Measurements from ENCODE around the gene WNT6.

WNT6 gene

GRCh38 chr2:218881744-218882460 is 22.3 kb downstream of the WNT6 start:
- no peak for TF ChIP-seq CTCF (IDR thresholded peaks at IDR 0.05)
- peaks cover 13% of the 10 kb centered on the region for H3K27me3 ChIP-seq (ENCODE audit: control insufficient read depth, insufficient read depth, low read length)
- no peak overlapping the region for H3K27ac ChIP-seq

GRCh38 chr2:218882461-218882816 is 22.8 kb downstream of the WNT6 start:
- Histone ChIP-seq H3K79me2 (no peaks in the 10 kb centered on the region), H3K4me2 (ENCODE audit: low read length) (no peak overlapping the region), H3K9me3 (ENCODE audit: control insufficient read depth, low read length) (no peaks in the 10 kb centered on the region), H3K27ac (no peak overlapping the region), H3K9ac (no peak overlapping the region), H3K36me3 (ENCODE audit: control insufficient read depth, insufficient read depth, low read length) (no peaks in the 10 kb centered on the region), H3K4me1 (peaks cover 7% of the 10 kb centered on the region), H3K27me3 (ENCODE audit: control insufficient read depth, insufficient read depth, low read length) (peaks cover 12% of the 10 kb centered on the region), H3K4me3 (ENCODE audit: low read depth, low read length) (no peak overlapping the region), H2AFZ (no peak overlapping the region)
- TF ChIP-seq CTCF (IDR thresholded peaks at IDR 0.05) = no peak

More at GRCh38 chr2:218881744-218882460, 22.3 kb downstream of the WNT6 start:
- H3K9me3 ChIP-seq (ENCODE audit: control insufficient read depth, low read length) = no peaks in the 10 kb centered on the region
- no peak overlapping the region for H2AFZ ChIP-seq
- no peak overlapping the region for H3K4me3 ChIP-seq (ENCODE audit: low read depth, low read length)
- H3K36me3 ChIP-seq (ENCODE audit: control insufficient read depth, insufficient read depth, low read length) = no peaks in the 10 kb centered on the region
- no peak overlapping the region for H3K4me2 ChIP-seq (ENCODE audit: low read length)
- no peaks in the 10 kb centered on the region for H3K79me2 ChIP-seq
- H3K9ac ChIP-seq = no peak overlapping the region
- H3K4me1 ChIP-seq = peaks cover 7% of the 10 kb centered on the region

- no peak overlapping the region for H3K27ac ChIP-seq
- H3K9ac ChIP-seq = no peak overlapping the region
- H3K4me1 ChIP-seq = peaks cover 7% of the 10 kb centered on the region
- H2AFZ ChIP-seq = no peak overlapping the region
- no peaks in the 10 kb centered on the region for H3K36me3 ChIP-seq (ENCODE audit: control insufficient read depth, insufficient read depth, low read length)
- H3K27me3 ChIP-seq (ENCODE audit: control insufficient read depth, insufficient read depth, low read length) = peaks cover 10% of the 10 kb centered on the region
- no peak overlapping the region for H3K4me3 ChIP-seq (ENCODE audit: low read depth, low read length)
- H3K79me2 ChIP-seq = no peaks in the 10 kb centered on the region
- H3K4me2 ChIP-seq (ENCODE audit: low read length) = no peak overlapping the region
- no peaks in the 10 kb centered on the region for H3K9me3 ChIP-seq (ENCODE audit: control insufficient read depth, low read length)
- TF ChIP-seq CTCF (IDR thresholded peaks at IDR 0.05) = no peak
Measured at GRCh38 chr2:218882866-218883366, 23.3 kb downstream of the WNT6 start.

GRCh38 chr2:218883491-218884490 is 24.2 kb downstream of the WNT6 start:
- no peak overlapping the region for H3K27ac ChIP-seq
- H3K9me3 ChIP-seq (ENCODE audit: control insufficient read depth, low read length) = no peaks in the 10 kb centered on the region
- H3K4me3 ChIP-seq (ENCODE audit: low read depth, low read length) = no peak overlapping the region
- H2AFZ ChIP-seq = peak overlapping the region; percentile 95
- H3K36me3 ChIP-seq (ENCODE audit: control insufficient read depth, insufficient read depth, low read length) = no peaks in the 10 kb centered on the region
- peaks cover 7% of the 10 kb centered on the region for H3K4me1 ChIP-seq
- no peaks in the 10 kb centered on the region for H3K79me2 ChIP-seq
- peak overlapping the region; percentile 21 for H3K4me2 ChIP-seq (ENCODE audit: low read length)
- H3K9ac ChIP-seq = no peak overlapping the region
- no peak for TF ChIP-seq CTCF (IDR thresholded peaks at IDR 0.05)
- H3K27me3 ChIP-seq (ENCODE audit: control insufficient read depth, insufficient read depth, low read length) = peaks cover 10% of the 10 kb centered on the region

Data from parathyroid adenoma (tissue), 2 donors.